SU-DHL-6 (cell line): ENCODE results near the gene RSPH1.

Experiments used
- EZH2phosphoT487 ChIP-seq: fragments of 200-600 bp; sonication (generic), shearing (Covaris generic); conservative IDR thresholded peaks from 2 replicates; pipeline ENCODE4 v1.6.1; 2018; ENCODE audit warnings: mild to moderate bottlenecking, antibody characterized with exemption, low read length, moderate library complexity, mixed read lengths
- TF ChIP-seq, protein P1 (sequence below): fragments of 200-600 bp; sonication (generic); IDR thresholded peaks from one replicate; pipeline ENCODE4 v1.5.1; 2017; ENCODE audit warnings: antibody characterized with exemption, mild to moderate bottlenecking, low read length, moderate library complexity; ENCODE audit not compliant: insufficient read depth, poor library complexity, severe bottlenecking

DNA sequence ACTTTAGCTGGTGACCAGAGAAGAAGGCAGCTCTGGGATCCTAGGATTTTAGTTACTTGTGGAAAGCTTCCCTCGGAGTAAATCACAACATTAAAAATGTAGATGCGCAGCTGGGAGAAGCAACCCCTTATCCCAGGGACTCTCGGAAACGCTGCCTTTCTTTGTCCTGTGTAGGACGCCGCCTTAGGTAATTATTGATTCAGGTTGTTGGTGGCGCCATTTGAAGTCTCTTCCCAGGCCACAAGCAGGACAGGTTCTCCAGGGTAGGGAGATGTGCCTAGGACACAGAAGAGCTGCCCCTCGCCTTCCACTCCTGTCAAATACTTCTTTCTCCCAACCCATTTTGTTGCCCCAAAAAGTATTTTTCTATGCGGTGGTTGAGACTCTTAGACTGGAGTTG is 27.9 kb upstream of the RSPH1 start:
- TF ChIP-seq, protein P1, sequence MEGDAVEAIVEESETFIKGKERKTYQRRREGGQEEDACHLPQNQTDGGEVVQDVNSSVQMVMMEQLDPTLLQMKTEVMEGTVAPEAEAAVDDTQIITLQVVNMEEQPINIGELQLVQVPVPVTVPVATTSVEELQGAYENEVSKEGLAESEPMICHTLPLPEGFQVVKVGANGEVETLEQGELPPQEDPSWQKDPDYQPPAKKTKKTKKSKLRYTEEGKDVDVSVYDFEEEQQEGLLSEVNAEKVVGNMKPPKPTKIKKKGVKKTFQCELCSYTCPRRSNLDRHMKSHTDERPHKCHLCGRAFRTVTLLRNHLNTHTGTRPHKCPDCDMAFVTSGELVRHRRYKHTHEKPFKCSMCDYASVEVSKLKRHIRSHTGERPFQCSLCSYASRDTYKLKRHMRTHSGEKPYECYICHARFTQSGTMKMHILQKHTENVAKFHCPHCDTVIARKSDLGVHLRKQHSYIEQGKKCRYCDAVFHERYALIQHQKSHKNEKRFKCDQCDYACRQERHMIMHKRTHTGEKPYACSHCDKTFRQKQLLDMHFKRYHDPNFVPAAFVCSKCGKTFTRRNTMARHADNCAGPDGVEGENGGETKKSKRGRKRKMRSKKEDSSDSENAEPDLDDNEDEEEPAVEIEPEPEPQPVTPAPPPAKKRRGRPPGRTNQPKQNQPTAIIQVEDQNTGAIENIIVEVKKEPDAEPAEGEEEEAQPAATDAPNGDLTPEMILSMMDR: no peak
- no peak for TF ChIP-seq EZH2phosphoT487
